ENCODE measurements around the gene DEPDC5. TPM values are rescaled to one million over a fixed set of nuclear protein-coding genes. Genes with fewer than 3 reads are reported as not detected.
A peak's percentile ranks its signal among the peaks of the same experiment; 100 is the strongest.

The DEPDC5 gene
- total and polyA plus RNA-seq, 9 of the 15 experiments (the other 6 are each of a cell fraction or from before 2014, with no cell fraction given): 2.3 to 12.3 (median 10.7) TPM

DNA sequence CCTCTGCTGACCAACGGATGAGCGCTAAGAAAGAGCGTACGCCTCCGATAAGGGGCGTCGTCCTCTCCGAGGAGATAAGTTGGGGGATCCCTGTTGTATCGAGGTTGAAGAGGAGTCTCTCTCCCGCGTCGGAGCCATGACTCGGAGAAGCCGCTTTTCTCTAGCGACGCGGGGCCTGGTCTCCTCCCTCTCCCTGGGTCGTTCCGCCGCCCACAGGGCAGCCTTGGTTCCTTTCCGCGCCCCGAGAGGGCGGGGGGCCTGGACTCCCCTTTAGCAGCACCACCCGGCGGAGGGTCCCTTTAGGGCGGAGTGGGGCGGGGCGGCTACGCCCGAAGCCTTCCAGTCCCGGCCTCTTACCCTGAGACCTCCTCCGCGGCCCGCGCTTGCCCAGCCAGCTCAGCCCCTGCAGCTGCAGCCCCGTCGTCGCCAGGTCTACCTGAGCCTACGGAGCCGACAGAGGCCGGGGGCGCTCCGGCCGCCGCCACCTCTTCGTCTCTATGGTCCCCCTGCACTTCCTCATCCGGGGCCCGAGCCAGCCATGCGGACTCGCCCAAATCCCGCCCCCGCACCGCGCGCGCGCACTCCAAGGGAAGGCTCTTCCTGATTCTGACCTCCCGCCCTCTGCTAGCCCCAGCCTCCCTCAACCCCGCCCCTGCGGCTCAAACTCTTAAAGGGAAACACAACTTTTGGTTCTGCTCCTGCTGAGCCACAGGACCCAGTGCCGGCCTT, 4.0 kb upstream of the DEPDC5 start, which contains the start of gene PRR14L (continued):
- TF ChIP-seq TAL1 (IDR thresholded peaks at IDR 0.05): no peak
- TF ChIP-seq NELFE (IDR thresholded peaks at IDR 0.05; ENCODE audit: insufficient read depth, insufficient read length): no peak
- TF ChIP-seq MAZ (CRISPR knock-in tag; conservative IDR thresholded peaks at IDR 0.05 in 1 of 2, IDR thresholded peaks at IDR 0.05 in 1 of 2): peak; percentile 77 to 89
- TF ChIP-seq BCL6 (CRISPR knock-in tag; IDR thresholded peaks at IDR 0.05): no peak
- no peak for TF ChIP-seq MGA (IDR thresholded peaks at IDR 0.05)
- TF ChIP-seq, protein P1, sequence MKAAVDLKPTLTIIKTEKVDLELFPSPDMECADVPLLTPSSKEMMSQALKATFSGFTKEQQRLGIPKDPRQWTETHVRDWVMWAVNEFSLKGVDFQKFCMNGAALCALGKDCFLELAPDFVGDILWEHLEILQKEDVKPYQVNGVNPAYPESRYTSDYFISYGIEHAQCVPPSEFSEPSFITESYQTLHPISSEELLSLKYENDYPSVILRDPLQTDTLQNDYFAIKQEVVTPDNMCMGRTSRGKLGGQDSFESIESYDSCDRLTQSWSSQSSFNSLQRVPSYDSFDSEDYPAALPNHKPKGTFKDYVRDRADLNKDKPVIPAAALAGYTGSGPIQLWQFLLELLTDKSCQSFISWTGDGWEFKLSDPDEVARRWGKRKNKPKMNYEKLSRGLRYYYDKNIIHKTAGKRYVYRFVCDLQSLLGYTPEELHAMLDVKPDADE (conservative IDR thresholded peaks at IDR 0.05; ENCODE audit: control insufficient read depth, low read depth, low read length): 0 out of 2 replicates have a peak, but pooled peaks have one; percentile 15
- no peak for TF ChIP-seq ZNF717 (CRISPR knock-in tag; IDR thresholded peaks at IDR 0.05)
- TF ChIP-seq FOXJ3 (CRISPR knock-in tag; IDR thresholded peaks at IDR 0.05): no peak
- TF ChIP-seq, protein P2, sequence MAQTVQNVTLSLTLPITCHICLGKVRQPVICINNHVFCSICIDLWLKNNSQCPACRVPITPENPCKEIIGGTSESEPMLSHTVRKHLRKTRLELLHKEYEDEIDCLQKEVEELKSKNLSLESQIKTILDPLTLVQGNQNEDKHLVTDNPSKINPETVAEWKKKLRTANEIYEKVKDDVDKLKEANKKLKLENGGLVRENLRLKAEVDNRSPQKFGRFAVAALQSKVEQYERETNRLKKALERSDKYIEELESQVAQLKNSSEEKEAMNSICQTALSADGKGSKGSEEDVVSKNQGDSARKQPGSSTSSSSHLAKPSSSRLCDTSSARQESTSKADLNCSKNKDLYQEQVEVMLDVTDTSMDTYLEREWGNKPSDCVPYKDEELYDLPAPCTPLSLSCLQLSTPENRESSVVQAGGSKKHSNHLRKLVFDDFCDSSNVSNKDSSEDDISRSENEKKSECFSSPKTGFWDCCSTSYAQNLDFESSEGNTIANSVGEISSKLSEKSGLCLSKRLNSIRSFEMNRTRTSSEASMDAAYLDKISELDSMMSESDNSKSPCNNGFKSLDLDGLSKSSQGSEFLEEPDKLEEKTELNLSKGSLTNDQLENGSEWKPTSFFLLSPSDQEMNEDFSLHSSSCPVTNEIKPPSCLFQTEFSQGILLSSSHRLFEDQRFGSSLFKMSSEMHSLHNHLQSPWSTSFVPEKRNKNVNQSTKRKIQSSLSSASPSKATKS (CRISPR knock-in tag; IDR thresholded peaks at IDR 0.05): no peak
- TF ChIP-seq NR2C1 (IDR thresholded peaks at IDR 0.05): no peak
- TF ChIP-seq NR2C1 (tag; IDR thresholded peaks at IDR 0.05): peak; percentile 36
- no peak for TF ChIP-seq ZSCAN29 (IDR thresholded peaks at IDR 0.05)
- peak; percentile 60 for TF ChIP-seq FOXM1 (IDR thresholded peaks at IDR 0.05; ENCODE audit: low read depth)
- no peak for TF ChIP-seq FOXM1 (CRISPR knock-in tag; IDR thresholded peaks at IDR 0.05; ENCODE audit: low read depth)

Data from K562 (cell line).